Measurements from ENCODE around the gene KDM2B.

Gene KDM2B

DNA sequence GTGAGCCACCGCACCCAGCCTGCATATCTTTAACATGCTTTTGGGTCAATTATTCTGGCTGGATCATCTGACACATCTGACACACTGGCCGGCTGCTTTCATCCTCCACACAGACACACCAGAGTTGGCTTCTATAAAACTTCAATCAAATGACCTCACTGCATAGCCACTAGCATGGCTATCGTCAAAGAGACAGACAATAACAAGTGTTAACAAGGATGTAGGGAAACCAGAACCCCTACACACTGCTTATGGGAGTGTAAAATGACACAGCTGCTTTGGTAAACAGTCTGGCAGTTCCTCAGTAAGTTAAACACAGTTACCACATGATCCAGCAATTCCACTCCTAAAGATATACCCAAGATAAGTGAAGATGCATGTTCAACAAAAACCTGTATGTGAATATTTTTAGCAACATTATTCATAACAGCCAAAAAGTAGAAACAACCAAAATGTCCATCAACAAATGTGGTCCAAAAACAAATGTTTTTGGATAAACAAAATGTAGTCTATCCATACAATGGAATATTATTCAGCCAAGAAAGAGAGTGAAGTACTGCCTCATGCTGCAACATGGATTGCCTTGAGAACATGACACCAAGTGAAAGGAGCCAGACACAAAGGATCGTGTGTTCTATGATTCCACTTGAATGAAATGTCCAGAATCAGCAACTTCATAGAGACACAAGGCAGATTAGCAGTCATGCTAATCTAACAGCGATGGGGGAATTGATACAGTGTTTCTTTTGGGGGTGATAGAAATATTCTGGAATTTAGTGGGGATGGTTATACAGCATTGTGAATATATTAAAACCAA lies 10.1 kb downstream of the KDM2B start:
- H3K4me3 ChIP-seq: no peak overlapping the region
- no peak overlapping the region for H3K27ac ChIP-seq

DNA sequence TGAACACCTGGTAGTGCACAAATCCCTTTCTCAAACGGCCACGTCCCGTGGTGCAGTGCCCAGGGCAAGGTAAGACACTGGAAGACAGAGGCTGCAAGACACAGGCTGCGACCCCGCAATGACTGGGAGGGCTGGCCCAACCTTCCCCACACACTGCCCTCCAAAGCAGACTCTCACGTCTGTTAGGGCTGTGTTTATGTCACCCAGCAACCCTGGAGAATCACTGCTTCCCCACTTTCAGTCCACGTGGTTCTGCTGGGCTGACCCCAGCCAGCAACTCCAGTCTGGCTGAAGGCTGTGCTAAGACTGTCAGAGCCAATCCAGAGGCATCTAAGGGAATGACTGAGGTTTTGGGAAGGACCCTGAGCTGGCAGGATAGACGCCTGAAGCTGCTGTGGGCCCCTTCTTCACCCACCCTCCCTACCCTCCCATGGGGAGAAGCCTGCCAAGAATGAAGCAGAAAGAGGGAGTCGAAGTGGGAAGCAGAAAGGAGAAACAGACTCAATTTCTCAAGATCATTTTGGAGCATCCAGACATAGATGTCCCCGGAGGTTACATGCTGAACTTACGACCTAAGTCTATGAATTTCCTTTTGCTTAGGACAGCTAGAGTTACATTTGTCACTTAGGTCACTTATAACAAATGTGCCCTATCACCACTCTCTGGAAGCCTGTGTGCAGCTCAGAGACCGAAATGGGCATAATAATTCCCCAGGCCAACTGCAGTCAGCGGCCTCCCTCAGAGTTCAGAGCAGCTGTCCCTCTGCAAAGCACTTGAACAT lies 11.7 kb downstream of the KDM2B start:
- Histone ChIP-seq H3K27ac (peak overlapping the region in 8 of 21 experiments; percentile 1 to 55 (median 34)), H3K4me3 (no peak overlapping the region)

DNA sequence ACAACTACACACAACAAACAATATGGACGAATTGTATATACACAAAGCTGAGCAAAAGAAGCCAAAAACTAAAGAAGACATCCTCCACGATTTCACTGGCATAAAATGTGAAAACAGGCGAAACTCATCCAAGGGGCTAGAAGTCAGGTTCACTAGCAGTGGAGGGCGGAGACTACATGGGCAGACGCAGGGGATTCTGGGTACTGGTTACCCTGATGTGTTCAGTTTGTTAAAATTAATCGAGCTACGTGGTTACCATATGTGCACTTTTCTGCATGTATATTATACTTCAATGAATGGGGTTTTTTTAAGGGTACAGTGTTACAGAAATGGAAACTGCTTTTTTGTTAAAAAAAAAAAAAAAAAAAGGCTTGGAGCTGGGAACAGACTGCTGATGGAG lies 12.3 kb downstream of the KDM2B start:
- Histone ChIP-seq H3K4me3 (no peak overlapping the region), H3K27ac (peak overlapping the region in 2 of 21 experiments; percentile 44 to 53)

DNA sequence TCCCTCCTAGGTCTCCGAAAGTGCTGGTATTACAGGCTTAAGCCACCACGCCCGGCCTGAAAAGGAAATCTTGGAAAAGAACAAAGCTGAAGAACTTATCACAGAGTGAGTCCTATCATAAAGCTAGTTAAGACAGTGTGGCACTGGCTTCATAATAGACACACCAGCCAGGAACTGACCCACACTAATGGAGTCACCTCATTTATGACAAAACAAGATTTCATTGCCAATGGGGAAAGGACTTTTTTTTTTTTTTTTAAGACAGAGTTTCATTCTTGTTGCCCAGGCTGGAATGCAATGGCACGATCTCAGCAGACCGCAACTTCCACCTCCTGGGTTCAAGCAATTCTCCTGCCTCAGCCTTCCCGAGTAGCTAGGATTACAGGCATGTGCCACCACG lies 15.7 kb downstream of the KDM2B start:
- H3K4me3 ChIP-seq: no peak overlapping the region
- H3K27ac ChIP-seq: no peak overlapping the region

DNA sequence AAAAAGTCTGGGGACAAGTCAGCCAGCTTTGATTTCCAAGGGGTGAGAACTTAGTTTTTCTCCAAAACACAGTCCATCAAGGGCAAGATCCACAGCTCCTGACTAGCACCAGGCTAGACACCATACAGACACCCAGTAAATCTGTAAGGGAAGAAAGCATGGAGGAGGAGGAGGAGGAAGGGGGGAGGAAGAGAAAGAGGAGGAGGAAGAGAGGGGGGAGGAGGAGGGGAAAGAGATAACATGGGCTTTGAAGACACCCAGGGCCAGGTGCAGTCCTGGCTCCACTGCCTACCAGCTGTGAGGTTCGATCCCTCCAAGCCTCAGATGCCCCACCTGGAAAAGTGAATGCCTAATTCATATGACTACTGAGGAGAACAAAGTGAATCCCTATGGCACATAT lies 18.3 kb downstream of the KDM2B start:
- no peak overlapping the region for H3K4me3 ChIP-seq
- H3K27ac ChIP-seq: no peak overlapping the region

DNA sequence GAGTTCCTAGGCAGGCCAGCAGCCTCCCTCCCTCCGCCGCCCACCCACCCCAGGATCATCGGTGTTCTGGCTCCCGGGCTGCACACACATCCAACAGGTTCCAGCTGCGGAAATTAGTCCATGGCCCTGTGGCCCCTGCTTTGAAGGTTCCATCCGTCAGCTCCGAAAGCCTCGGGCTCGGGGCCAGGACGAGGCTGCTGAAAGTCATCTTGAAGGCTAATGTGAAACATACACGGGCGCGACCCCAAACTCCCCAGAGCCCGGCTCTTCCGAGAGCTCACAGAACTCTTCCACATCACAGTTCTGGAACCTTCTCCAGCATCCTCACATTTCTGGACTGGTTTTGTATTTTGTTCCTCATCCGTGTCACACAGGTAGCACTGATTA lies 19.8 kb downstream of the KDM2B start:
- Histone ChIP-seq H3K27ac (peak overlapping the region in 7 of 21 experiments; percentile 14 to 52 (median 35)), H3K4me3 (no peak overlapping the region)

DNA sequence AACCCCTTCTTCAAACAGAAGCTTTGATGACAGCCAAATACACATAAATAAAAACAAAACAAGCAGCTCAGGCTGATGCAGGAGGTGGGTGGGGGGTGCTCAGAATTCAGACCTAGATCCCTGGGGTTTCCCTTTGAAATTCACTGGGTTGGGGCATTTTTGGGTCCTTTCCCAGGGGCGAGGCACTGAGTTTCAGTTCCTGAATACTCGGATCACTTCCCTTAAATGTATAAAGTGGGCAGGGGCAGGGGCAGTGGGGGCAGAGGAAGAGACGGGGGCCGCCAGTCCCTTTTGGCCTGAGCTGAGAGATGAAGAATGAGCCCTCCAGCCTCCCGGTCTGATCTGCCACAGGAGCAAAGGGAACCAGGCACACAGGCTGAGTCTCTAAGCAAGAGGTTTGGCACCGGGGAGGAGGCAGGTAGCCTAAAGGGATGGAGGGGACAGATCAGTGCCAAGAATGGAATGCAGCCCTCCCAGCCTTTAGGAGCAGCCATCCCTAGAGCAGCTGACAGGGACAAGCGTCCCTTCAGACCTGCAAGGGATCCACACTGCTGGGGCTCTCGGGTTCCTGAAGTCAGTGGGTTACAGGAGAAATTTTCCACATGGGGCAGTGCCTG lies 20.3 kb downstream of the KDM2B start:
- Histone ChIP-seq H3K4me3 (no peak overlapping the region), H3K27ac (peak overlapping the region in 8 of 21 experiments; percentile 11 to 52 (median 32))

DNA sequence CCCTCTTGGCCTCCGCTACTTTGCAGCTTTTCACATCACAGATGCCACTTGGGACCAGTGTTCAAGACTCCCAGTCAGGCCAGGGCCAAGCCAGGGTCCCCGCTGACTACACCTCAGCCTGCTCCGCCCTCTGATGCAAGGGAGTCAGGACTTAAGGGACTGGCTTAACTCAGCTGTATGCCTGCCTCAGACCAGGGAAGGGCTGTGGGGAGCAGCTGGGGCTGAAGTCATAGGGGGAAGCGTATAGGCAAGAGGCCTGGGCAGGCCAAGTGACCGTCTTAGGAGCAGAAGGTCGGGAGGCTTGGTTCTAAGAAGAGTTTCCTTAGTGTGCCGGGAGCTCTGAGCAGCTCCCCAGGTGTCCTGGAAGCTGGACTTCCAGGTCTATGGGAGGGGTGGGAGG lies 21.9 kb downstream of the KDM2B start:
- Histone ChIP-seq H3K27ac (peak overlapping the region in 1 of 21 experiments; percentile 30), H3K4me3 (no peak overlapping the region)

DNA sequence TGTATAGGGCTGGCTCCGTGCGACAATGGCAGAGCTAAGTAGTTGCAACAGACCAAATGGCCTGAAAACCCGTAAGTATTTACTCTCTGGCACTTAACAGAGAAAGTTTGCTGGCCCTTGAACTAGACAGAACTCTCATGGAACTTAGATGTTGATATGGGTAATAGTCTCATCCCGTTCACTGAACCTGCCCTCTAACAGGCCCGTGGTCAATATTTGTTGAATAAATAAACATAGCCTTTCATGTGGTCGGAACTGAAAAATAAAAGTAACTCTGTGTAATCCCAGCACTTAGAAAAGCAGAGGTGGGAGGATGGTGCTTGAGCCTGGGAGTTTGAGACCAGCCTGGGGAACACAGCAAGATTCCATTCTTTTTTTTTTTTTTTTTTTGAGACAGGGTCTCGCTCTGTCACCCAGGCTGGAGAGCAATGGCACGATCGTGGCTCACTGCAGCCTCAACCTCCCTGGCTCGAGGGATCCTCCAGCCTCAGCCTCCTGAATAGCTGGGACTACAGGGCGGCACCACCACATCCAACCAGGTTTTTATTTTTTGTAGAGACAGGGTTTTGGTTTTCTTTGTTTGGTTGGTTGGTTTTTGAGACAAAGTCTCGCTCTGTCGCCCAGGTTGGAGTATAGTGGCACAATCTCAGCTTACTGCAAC lies 29.7 kb downstream of the KDM2B start:
- H3K27ac ChIP-seq: no peak overlapping the region
- H3K4me3 ChIP-seq: no peak overlapping the region

DNA sequence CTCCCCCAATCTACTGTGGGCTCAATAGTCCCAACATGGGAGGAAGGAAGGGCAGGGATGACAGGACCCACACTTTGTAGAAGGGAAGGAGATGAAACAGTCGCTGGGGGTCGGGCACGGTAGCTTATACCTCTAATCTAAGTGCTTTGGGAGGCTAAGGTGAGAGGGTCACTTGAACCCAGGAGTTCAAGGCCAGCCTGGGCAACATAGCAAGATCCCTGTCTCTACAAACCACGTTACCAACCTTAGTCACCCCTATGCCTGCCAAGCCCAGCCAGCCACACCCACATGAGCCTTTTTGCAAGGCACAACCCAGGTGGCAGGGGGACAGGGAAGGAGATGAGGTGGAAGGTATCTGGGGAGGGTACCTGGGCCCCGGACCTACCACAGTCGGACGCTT lies 31.7 kb downstream of the KDM2B start:
- no peak overlapping the region for H3K4me3 ChIP-seq
- no peak overlapping the region for H3K27ac ChIP-seq

DNA sequence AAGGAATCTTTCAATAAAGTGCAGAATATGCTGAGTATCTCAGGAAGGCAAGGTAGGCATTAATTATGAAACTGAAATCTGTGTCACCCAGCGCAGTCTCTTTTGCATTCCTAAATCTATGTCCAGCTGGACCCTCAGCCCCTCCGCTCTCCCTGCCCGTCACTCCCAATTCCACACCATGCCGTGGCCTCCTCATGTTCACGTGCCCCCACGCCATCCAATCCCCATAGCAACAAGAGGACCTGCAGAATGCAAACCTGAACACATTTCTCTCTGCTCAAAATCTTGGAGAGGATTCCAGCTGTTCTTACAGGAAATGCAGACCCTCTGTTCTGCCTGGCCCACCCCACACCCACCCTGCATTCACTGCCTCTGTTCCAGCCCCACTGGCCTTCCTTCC lies 35.3 kb downstream of the KDM2B start:
- Histone ChIP-seq H3K4me3 (no peak overlapping the region), H3K27ac (no peak overlapping the region)

DNA sequence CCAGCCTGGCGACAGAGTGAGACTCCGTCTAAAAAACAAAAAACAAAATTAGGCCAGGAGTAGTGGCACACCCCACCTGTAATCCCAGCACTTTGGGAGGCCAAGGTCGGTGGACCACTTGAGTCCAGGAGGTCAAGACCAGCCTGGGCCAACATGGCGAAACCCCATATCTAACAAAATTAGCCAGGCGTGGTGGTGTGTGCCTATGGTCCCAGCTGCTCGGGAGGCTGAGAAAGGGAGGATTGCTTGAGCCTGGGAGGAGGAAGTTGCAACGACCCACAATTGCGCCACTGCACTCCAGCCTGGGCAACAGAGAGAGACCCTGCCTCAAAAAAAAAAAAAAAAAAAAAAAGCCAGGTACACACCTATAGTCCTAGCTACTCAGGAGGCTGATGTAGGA lies 37.0 kb downstream of the KDM2B start:
- no peak overlapping the region for H3K27ac ChIP-seq
- no peak overlapping the region for H3K4me3 ChIP-seq

DNA sequence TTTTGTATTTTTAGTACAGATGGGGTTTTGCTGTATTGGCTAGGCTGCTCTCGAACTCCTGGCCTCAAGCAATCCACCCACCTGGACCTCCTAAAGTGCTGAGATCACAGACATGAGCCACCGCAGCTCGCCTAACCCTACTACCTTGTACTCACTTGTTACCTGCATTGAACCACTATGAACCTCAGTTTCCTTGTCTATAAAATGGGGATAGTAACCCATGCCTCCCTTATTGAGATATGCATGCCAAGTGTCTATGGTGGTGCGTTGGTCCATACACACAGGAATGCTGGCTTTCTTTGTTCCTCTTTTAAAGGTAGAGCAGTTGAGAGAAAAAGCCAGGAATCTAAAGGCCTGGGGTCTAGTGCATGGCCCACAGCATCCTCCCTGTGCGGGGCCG lies 40.9 kb downstream of the KDM2B start:
- Histone ChIP-seq H3K4me3 (no peak overlapping the region), H3K27ac (no peak overlapping the region)

DNA sequence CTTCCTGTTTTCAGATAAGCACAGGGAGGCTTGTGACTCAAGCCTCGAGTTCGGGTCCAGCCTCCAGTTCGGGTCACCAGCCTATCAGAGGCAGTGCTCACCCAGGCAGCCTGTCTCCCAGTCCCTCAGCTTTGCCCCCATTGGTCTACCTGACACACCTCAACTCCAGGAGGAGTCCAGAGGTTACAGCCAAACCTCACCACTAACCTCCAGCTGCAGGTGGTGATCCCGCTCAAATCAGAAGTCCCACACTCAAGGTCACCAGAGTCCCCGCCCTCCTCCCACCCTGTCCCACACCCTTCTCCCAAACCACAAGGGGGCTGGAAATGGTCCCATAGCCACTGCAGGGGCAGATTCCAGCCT lies 42.1 kb downstream of the KDM2B start:
- H3K27ac ChIP-seq: peak overlapping the region in 1 of 21 experiments; percentile 92
- H3K4me3 ChIP-seq: no peak overlapping the region

DNA sequence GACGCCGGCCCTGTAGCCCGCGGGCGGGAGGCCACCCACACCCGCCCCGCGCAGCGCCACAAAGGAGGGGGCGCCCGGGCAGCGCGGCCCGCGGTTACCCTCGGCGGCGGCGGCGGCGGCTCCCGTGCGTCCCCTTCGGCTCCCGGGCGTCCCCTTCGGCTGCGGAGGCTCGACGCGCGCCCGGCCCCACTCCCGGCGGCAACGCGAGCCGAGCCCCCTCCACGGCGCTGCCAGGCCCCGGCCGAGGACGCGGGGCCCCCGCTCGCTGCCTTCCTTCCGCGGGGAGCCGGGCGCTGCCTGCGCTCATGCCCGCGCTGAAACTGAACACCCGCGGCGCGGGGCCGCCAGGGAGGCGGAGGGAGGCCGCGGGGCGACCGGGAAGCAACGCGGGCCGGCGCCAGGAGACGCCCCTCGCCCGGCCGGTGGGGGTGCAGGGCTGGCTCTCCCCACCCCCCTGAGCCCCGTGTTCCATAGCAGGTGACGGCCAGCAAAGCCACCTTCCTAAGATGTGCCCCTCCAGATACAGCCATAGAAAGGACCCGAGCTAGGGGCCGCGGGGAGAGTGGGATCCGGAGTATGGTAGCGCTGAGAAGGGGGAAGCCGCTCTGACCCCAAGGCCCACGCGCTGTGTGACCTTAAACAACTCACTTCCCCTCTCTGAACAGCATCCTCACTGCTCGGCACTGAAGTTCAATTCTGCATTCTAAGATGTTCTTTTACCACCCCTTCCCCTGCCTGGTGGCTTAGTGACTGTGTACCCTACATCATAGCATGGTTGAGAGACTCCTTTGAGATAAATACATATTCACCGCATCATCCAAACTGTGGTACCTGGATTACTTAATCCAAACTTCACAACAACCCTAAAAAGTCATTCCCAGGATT lies 42.8 kb downstream of the KDM2B start:
- peak overlapping the region; percentile 34 to 64 (median 49) for H3K4me3 ChIP-seq
- peak overlapping the region; percentile 35 to 92 (median 78) for H3K27ac ChIP-seq

DNA sequence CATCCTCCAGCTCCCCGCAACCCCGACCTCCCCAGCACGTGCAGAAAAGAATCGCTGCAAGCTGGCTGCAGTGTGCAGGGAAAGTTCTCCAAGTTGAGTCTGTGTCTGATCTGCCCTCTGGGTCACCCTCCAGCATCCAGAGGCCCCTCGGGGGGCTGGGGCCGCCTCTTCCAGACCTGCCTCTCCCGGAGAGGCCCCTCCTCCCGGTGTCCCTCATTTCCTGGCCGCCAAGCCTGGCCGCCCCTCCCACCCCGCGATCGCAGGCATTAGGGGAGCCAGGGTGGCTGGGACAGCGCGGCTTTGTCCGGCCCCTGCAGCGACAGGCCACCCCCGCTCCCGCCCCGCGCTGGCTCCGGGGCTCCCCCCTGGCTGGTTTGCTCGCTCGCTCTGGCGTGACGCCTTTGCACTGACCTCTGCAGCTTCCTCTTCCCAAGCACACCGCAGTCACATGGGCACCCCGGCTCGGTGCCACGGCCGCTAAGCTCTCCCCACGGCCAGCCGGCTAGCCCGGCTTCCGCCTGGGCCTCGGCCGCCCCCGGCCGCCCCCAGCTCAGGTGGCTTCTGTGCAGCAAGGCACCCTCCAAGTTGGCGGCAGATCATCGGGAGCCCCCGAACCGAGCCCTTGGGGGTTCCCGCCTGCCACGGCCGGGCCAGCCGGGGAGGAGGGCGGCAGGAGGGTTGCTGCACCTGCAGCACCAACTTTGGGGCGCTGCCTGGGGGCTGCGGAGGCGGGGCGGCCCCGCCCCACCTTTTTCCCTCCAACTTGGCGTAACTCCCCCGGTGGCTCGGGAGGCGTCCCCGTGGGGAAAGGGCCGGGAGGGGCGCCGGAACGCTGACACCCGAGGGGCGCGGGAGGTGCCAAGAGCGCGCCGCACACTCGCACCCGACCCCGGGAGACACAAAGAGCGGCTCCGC lies 43.7 kb downstream of the KDM2B start:
- Histone ChIP-seq H3K27ac (peak overlapping the region; percentile 35 to 92 (median 78)), H3K4me3 (peak overlapping the region; percentile 34 to 64 (median 49))

DNA sequence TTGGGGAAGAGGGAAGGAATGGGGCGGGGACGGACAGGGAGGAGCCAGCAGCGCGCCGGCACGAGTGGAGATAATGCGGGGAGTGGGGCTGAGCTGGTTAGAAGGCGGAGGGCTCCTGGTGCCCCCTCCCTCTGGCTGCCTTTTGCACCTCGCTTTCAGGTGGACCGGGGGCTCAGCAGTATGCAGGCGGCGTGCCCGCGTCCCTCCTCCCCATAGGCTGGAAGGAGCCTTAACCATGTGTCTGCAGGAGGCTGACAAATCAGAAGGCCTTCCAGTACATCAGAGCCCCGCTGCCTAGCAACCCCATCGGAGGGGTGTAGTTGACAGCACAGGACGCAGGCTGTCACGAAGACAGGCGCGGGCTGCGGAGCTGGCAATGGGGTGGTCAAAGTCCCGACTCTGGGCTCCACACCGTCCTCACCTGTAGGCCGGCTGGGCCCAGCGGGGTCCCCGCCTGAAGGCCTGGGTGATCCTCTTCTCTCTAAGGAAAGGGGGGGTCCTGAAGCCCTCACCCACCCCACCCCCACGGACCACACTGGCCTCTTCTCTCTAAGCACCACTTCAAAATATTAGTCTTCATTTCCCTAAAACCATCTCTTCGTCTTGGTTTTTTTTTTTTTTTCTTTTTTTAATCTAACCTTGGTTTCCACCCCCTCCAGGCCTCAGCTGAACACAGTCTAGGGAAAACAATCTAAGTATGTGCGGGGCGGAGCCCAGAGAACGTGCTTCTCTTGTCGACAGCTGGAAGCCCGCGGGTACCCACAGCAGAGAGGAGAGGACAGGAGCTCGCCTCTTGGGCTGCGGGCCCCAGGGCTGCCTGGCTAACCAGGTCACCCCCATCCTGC lies 44.5 kb downstream of the KDM2B start:
- H3K27ac ChIP-seq: peak overlapping the region in 20 of 21 experiments; percentile 35 to 92 (median 70)

More for the DNA sequence above, 44.5 kb downstream of the KDM2B start:
- peak overlapping the region; percentile 34 to 64 (median 49) for H3K4me3 ChIP-seq

All from skin epidermis (tissue), 12 donors.